ENCODE data around the gene SPRY1.

DNA sequence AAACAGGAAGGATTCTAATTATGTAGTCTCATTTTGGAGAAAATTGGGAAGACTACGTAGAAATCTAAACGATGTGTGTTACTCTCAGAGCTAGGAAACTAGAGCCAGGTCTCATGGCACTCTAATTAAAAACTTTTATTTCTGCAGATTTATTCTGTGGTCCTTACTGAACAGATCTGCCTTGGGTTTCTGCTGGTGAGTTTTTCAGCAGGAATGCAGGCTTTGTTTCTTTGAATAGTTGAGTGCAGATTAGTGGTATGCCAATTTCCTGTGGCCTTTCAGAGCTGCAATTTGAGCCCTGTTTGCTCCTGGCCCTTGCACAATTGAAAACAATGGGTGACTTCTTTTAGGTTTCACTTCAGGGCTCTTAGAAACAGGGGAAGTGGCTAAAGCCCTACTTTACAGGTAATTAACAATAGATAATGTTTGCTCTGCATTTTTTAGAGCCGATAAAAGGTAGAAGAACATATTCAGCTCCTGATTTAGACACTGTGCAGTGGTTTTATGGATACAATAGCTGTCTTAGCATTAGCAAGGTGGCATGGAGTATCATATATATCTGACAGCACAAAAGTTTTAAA is 21.8 kb downstream of the SPRY1 start:
- TF ChIP-seq, protein P1, sequence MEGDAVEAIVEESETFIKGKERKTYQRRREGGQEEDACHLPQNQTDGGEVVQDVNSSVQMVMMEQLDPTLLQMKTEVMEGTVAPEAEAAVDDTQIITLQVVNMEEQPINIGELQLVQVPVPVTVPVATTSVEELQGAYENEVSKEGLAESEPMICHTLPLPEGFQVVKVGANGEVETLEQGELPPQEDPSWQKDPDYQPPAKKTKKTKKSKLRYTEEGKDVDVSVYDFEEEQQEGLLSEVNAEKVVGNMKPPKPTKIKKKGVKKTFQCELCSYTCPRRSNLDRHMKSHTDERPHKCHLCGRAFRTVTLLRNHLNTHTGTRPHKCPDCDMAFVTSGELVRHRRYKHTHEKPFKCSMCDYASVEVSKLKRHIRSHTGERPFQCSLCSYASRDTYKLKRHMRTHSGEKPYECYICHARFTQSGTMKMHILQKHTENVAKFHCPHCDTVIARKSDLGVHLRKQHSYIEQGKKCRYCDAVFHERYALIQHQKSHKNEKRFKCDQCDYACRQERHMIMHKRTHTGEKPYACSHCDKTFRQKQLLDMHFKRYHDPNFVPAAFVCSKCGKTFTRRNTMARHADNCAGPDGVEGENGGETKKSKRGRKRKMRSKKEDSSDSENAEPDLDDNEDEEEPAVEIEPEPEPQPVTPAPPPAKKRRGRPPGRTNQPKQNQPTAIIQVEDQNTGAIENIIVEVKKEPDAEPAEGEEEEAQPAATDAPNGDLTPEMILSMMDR (conservative IDR thresholded peaks at IDR 0.05; ENCODE audit: low read length): no peak
- TF ChIP-seq EZH2phosphoT487 (IDR thresholded peaks at IDR 0.05; ENCODE audit: borderline replicate concordance, low read depth, low read length): no peak

Measured in OCI-LY7 (cell line).